Measurements from ENCODE around the gene GABRP.

Gene GABRP

DNA sequence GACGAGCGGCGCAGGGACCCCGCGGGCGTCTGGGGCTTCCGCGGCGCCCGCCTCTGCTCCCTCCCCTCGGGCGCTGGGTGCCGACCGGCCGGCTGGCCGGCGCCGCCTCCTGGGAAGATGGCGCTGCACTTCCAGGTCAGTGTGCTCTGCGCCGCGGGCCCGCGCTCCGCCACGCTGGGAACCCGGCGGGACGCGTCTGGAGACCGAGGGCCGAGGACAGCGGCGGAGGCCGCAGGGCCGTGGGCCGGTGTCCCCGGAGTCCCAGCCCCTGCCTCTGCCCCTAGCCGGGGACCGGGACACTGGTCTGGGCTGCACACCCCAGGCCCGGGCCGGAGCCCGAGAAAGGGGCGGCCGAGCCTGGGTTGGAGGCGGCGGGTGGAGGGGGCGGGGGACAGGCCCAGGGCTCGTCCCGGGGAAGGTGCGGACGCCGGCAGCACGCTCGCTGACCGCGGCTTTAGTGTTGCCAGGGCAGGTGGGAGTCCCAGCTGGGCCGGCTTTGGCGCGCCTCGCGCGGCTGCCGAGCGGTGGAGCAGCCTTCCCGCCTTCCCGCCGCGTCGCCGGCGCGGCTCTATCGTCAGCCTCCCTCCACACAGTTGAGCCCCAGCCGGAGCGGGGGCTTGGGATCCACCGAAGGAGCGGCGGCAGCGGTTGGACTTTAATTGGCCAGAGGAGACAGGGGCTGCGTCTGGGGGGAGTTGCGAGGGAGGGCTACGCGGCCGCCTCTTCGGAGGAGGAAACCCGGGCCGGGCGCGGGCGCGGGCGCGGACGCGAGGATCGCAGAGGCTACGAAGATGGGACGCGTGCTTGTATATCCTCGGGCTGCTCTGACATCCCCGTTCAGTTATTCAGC is 78.6 kb downstream of the GABRP start, which contains the start of gene RANBP17:
Gene RANBP17 (plus strand): TSS at position 102 of the 850 bp plus-strand sequence.
- no peak for DNase-seq (ENCODE audit: low read depth)

DNA sequence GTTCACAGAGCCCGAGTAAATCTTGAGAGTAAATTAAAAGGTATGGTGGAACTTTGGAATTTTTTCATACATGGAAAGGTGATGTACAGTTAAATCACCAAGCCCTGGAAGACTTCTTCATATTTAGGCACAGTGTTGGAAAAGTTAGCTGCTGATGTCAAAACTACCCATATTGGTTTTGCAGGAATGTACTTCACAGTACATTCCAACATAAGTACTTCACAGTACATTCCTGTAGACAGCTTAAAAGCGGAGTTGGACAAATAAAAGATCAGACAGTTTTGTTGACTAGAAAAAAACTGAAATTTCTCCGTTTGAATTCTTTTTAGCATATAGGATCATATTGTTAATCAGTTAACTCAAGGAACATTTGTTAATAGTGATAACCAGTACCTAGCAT is 80.1 kb downstream of the GABRP start:
- DNase-seq (ENCODE audit: low read depth) = no peak

All from HS-27A (cell line).